Renal cortex interstitium (tissue), 11 donors: ENCODE data around the gene FAM168B. TPM values are rescaled to one million over a fixed set of nuclear protein-coding genes. Genes with fewer than 3 reads are reported as not detected.

Experiments
- DNase-seq, 11 donors: peaks; one replicate each; pipeline ENCODE4 v3.0.0-alpha.2; 2013; ENCODE audit warnings: low read depth in 9 of 11, low spot score in 4 of 11; ENCODE audit errors: extremely low read depth in 1 of 11
- polyA plus RNA-seq, 3 donors: library from polyadenylated mRNA; unstranded; fragments of 120-200 nt; gene quantifications; one replicate each; pipeline ENCODE4 v1.2.1, GENCODE V29; 2013; ENCODE audit not compliant: insufficient read length in 3 of 3

Gene FAM168B
- polyA plus RNA-seq, 3 donors, result 113 to 127 (median 121) TPM

DNA sequence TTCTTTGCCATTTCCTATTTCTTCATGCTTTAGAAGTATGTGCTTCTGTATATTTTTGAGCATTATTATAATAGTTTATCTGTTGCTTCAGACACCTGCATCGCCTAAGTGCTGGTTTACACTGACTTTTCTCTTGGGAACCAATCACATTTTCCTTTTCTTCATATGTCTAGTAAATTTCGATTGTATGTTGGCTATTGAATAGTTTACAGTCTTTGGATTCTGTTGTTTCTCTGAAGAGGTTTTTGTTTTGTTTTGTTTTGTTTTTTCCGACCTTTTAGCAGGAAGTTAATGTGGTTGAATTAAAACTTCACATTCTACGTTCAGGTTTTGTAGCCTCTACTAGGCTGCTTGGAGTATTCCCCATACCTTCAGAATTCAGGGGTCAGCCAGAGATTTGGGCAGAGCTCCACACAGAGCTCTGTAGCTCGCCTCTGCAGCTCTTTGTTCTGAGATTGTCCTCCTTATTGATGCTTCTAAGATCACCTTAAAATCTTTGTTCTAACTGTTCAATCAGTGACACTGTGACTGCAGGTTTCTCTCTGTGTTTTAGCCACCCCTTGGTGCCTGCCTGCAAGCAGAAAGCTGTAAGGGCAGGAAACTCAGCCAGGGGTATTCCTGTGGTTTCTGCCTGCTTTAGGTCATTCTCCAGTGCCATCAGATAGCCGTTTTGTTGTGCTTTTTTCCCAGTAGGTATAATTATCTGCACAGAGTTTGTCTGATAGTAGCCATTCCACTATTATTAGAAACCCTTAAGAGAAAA lies 83.4 kb downstream of the FAM168B start:
- DNase-seq, result no peak

GRCh38 chr2:131008967-131009366 lies 84.3 kb downstream of the FAM168B start:
- DNase-seq, result no peak

GRCh38 chr2:131006561-131006960 lies 86.7 kb downstream of the FAM168B start:
- DNase-seq, result no peak

- DNase-seq, result no peak
These were observed 87.9 kb downstream of the FAM168B start for GRCh38 chr2:131005216-131005935.

- no peak for DNase-seq
These were observed 88.6 kb downstream of the FAM168B start for GRCh38 chr2:131004446-131005209.

DNA sequence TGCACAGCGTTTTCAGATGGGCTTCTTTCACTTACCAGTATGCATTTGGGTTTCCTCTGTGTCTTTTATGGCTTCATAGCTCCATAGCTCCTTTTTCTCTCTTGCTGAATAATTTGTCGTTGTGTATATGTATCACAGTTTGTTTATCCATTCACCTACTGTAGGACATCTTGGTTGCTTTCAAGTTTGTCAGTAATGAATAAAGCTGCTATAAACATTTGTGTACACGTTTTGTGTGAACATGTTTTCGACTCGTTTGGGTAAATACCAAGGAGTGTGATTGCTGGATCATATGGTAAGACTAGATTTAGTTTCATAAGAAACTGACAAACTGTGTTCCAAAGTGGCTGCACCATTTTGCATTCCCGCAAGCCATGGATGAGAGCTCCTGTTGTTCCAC lies 94.7 kb downstream of the FAM168B start:
- no peak for DNase-seq

Other genes with a start within 250 kb of the FAM168B start
- 10 to 100 TPM; 82.5 to 94.5 (median 89.5) TPM for gene PLEKHB2, start 11.9 kb upstream of the FAM168B start, polyA plus RNA-seq
- gene POTEE, start 116.1 kb upstream of the FAM168B start, polyA plus RNA-seq, result under 1 TPM; 0.11 to 0.26 (median 0.16) TPM